ENCODE results near the gene ANKRD44. TPM values are rescaled to one million over a fixed set of nuclear protein-coding genes. Genes with fewer than 3 reads are reported as not detected.

ANKRD44 gene
- total RNA-seq, 6 experiments from 2014 or later: 3.8 to 5.7 (median 4.7) TPM

- Mint-ChIP-seq H3K9me3 (no peaks in the 10 kb centered on the region), H3K4me1 (ENCODE audit: low read depth) (peaks cover 8% of the 10 kb centered on the region), H3K36me3 (ENCODE audit: low read depth) (no peaks in the 10 kb centered on the region), H3K27me3 (ENCODE audit: insufficient read depth) (no peaks in the 10 kb centered on the region), H3K27ac (no peak overlapping the region), H3K4me3 (no peak overlapping the region)
- TF ChIP-seq CTCF (IDR thresholded peaks at IDR 0.05): no peak
- no peak for DNase-seq
Measured at GRCh38 chr2:197146995-197147394, 163.6 kb downstream of the ANKRD44 start.

- Mint-ChIP-seq H3K9me3 (no peaks in the 10 kb centered on the region), H3K4me3 (no peak overlapping the region), H3K36me3 (ENCODE audit: low read depth) (no peaks in the 10 kb centered on the region), H3K27ac (no peak overlapping the region), H3K4me1 (ENCODE audit: low read depth) (no peaks in the 10 kb centered on the region), H3K27me3 (ENCODE audit: insufficient read depth) (no peaks in the 10 kb centered on the region)
- no peak for DNase-seq
- no peak for TF ChIP-seq CTCF (IDR thresholded peaks at IDR 0.05)
Measured at GRCh38 chr2:197145471-197146056, 165.0 kb downstream of the ANKRD44 start.

GRCh38 chr2:197144183-197144582 lies 166.4 kb downstream of the ANKRD44 start:
- no peak for TF ChIP-seq CTCF (IDR thresholded peaks at IDR 0.05)
- Mint-ChIP-seq H3K27ac (no peak overlapping the region), H3K9me3 (no peaks in the 10 kb centered on the region), H3K4me1 (ENCODE audit: low read depth) (no peaks in the 10 kb centered on the region), H3K4me3 (no peak overlapping the region), H3K27me3 (ENCODE audit: insufficient read depth) (no peaks in the 10 kb centered on the region), H3K36me3 (ENCODE audit: low read depth) (no peaks in the 10 kb centered on the region)
- no peak for DNase-seq

GRCh38 chr2:197141702-197142473 lies 168.7 kb downstream of the ANKRD44 start:
- Mint-ChIP-seq H3K4me3 (no peak overlapping the region), H3K4me1 (ENCODE audit: low read depth) (peaks cover 19% of the 10 kb centered on the region), H3K36me3 (ENCODE audit: low read depth) (no peaks in the 10 kb centered on the region), H3K27me3 (ENCODE audit: insufficient read depth) (no peaks in the 10 kb centered on the region), H3K9me3 (no peaks in the 10 kb centered on the region), H3K27ac (no peak overlapping the region)
- no peak for DNase-seq
- no peak for TF ChIP-seq CTCF (IDR thresholded peaks at IDR 0.05)

- H3K36me3 Mint-ChIP-seq (ENCODE audit: low read depth): no peaks in the 10 kb centered on the region
- H3K9me3 Mint-ChIP-seq: no peaks in the 10 kb centered on the region
- no peak for TF ChIP-seq CTCF (IDR thresholded peaks at IDR 0.05)
- no peaks in the 10 kb centered on the region for H3K27me3 Mint-ChIP-seq (ENCODE audit: insufficient read depth)
- DNase-seq: no peak
- peaks cover 25% of the 10 kb centered on the region for H3K4me1 Mint-ChIP-seq (ENCODE audit: low read depth)
- no peak overlapping the region for H3K4me3 Mint-ChIP-seq
- H3K27ac Mint-ChIP-seq: no peak overlapping the region
Measured at GRCh38 chr2:197140045-197140444, 170.5 kb downstream of the ANKRD44 start.

Measured in HFFc6 (cell line).